K562 (cell line): Measurements from ENCODE around the gene INSIG1. TPM values are rescaled to one million over a fixed set of nuclear protein-coding genes. Genes with fewer than 3 reads are reported as not detected.

ENCODE experiments used
- ATAC-seq: fragments of 200-7000 bp; cut with Tn5 transposase; 3 replicates; pipeline ENCODE4 v1.9.1; 2020; ENCODE audit warnings: moderate library complexity
- BruUV-seq: library from RNA; stranded (reverse); fragments of 400-500 nt; replicated peaks from 2 replicates; lab custom pipeline; 2021; lab: Mats Ljungman, UMichigan
- CTCF ChIA-PET: fragments of 300-600 bp; formaldehyde crosslinking; extraction: SDS; loops from one replicate; lab custom pipeline; 2021; ENCODE audit warnings: low intra/inter-chr PET ratio; lab: Yijun Ruan, JAX
- POLR2A ChIA-PET: fragments of 300-600, 350-650 bp; sonication (Branson Sonifier 250); formaldehyde crosslinking; extraction: SDS; loops from one replicate; lab custom pipeline; 2021; ENCODE audit warnings: antibody characterized with exemption, inconsistent platforms; lab: Yijun Ruan, JAX
- DNase-seq, 4 experiments: peaks; one replicate each; pipeline versions ENCODE4 v3.0.0 to v3.0.0-alpha.2; 2011 to 2018; ENCODE audit warnings: low spot score in 3 of 4, mixed read lengths in 3 of 4; ENCODE audit errors: extremely low read depth in 1 of 4
- FAIRE-seq: peaks from 2 replicates; lab custom pipeline; 2011; peaks lifted over from hg19 to GRCh38; lab: Jason Lieb, UNC
- H2AFZ ChIP-seq: 2 replicates; pipeline ENCODE4 v1.6.0; 2011; ENCODE audit warnings: low read depth, low read length, control low read depth, inconsistent platforms
- H3K27ac ChIP-seq: fragments of 200-600 bp; 3 replicates; pipeline ENCODE4 v1.8.0; 2011; ENCODE audit warnings: low read depth, mild to moderate bottlenecking, control low read depth, inconsistent platforms, low read length, moderate library complexity, mixed read lengths; ENCODE audit errors: extremely low read depth
- H3K27me3 ChIP-seq, 2 experiments: fragments of 300-600 bp in 1 of 2; 2 replicates in 1 of 2; 3 replicates in 1 of 2; pipeline versions ENCODE4 v1.6.0 to v1.8.0; 2011; ENCODE audit warnings: inconsistent platforms in 2 of 2, low read length in 2 of 2, mild to moderate bottlenecking in 1 of 2, mixed read lengths in 1 of 2, moderate library complexity in 1 of 2; ENCODE audit not compliant: control insufficient read depth in 2 of 2, insufficient read depth in 2 of 2
- H3K36me3 ChIP-seq: fragments of 300-600 bp; 3 replicates; pipeline ENCODE4 v1.8.0; 2011; ENCODE audit warnings: mild to moderate bottlenecking, low read length, inconsistent platforms; ENCODE audit not compliant: control insufficient read depth, insufficient read depth
- H3K4me1 ChIP-seq, 2 experiments: fragments of 200-600 bp in 1 of 2; replicated peaks in 1 of 2; 2 replicates in 1 of 2; 3 replicates in 1 of 2; pipeline versions ENCODE4 v1.5.1 to v1.8.0; 2011; ENCODE audit warnings: inconsistent platforms in 2 of 2, low read length in 2 of 2, mild to moderate bottlenecking in 1 of 2, mixed read lengths in 1 of 2, moderate library complexity in 1 of 2; ENCODE audit not compliant: control insufficient read depth in 2 of 2, insufficient read depth in 2 of 2
- H3K4me2 ChIP-seq: 2 replicates; pipeline ENCODE4 v1.6.1; 2011; ENCODE audit warnings: low read length, control low read depth, inconsistent platforms, mixed read lengths; ENCODE audit not compliant: insufficient read depth
- H3K4me3 ChIP-seq: fragments of 200-600 bp; sonication (generic), shearing (Covaris generic); 2 replicates; pipeline ENCODE4 v1.5.1; 2016; ENCODE audit warnings: control low read depth, inconsistent platforms
- H3K79me2 ChIP-seq: fragments of 200-600 bp; 3 replicates; pipeline ENCODE4 v1.8.0; 2011; ENCODE audit warnings: low read length, inconsistent platforms; ENCODE audit not compliant: control insufficient read depth, insufficient read depth
- H3K9ac ChIP-seq, 2 experiments: 2 replicates each; pipeline versions ENCODE4 v1.6.0 to v1.6.1; 2011; ENCODE audit warnings: low read depth in 2 of 2, low read length in 2 of 2, control low read depth in 1 of 2, inconsistent platforms in 1 of 2, mild to moderate bottlenecking in 1 of 2, mixed read lengths in 1 of 2; ENCODE audit not compliant: insufficient read depth in 1 of 2
- H3K9me1 ChIP-seq: one replicate; pipeline ENCODE4 v1.6.0; 2011; ENCODE audit warnings: inconsistent platforms, mild to moderate bottlenecking, low read length, moderate library complexity; ENCODE audit not compliant: control insufficient read depth, insufficient read depth
- H3K9me3 ChIP-seq: replicated peaks from 2 replicates; pipeline ENCODE4 v1.5.1; 2011; ENCODE audit warnings: low read depth, low read length, inconsistent platforms; ENCODE audit not compliant: control insufficient read depth, insufficient read depth
- H4K20me1 ChIP-seq: replicated peaks from 2 replicates; pipeline ENCODE4 v1.6.1; 2011; ENCODE audit warnings: low read length, inconsistent platforms, mixed read lengths; ENCODE audit not compliant: control insufficient read depth, insufficient read depth
- FOSL1 ChIP-seq: fragments of 200-800 bp; sonication (Bioruptor generic); conservative IDR thresholded peaks from 2 replicates; pipeline ENCODE4 v1.6.1; 2016; ENCODE audit warnings: missing genetic modification characterization, missing compliant biosample characterization
- FOXJ3 ChIP-seq: sonication (generic); formaldehyde crosslinking; IDR thresholded peaks from 2 replicates; pipeline ENCODE4 v1.4.0; 2020; ENCODE audit warnings: mild to moderate bottlenecking, missing genetic modification reagents
- GABPB2 ChIP-seq: fragments of 250-450 bp; sonication (Bioruptor Pico); conservative IDR thresholded peaks from 2 replicates; pipeline ENCODE4 v1.5.1; 2021; ENCODE audit warnings: mild to moderate bottlenecking
- HNRNPL ChIP-seq: fragments of 200-400 bp; formaldehyde crosslinking; IDR thresholded peaks from 2 replicates; pipeline ENCODE4 v1.6.1; 2017; ENCODE audit warnings: low read depth, mild to moderate bottlenecking, low read length
- KAT8 ChIP-seq: fragments of 450-650 bp; IDR thresholded peaks from 2 replicates; pipeline ENCODE4 v1.6.1; 2016; ENCODE audit warnings: low read depth, mild to moderate bottlenecking
- KLF13 ChIP-seq: fragments of 450-650 bp; IDR thresholded peaks from 2 replicates; pipeline ENCODE4 v1.6.1; 2016; ENCODE audit warnings: missing genetic modification characterization, low read depth, mild to moderate bottlenecking, missing compliant biosample characterization, moderate library complexity, borderline replicate concordance
- MAZ ChIP-seq, 2 experiments: fragments of 450-650 bp in 1 of 2; sonication (generic) in 1 of 2; formaldehyde crosslinking; IDR thresholded peaks in 1 of 2; conservative IDR thresholded peaks in 1 of 2; 2 replicates each; pipeline versions ENCODE4 v1.4.0 to v1.5.0; 2020; ENCODE audit warnings: mild to moderate bottlenecking in 1 of 2, missing genetic modification reagents in 1 of 2
- ZBTB7A ChIP-seq: IDR thresholded peaks from 2 replicates; pipeline ENCODE4 v1.6.1; 2011; ENCODE audit warnings: low read depth, mild to moderate bottlenecking, low read length, moderate library complexity, borderline replicate concordance; ENCODE audit not compliant: control insufficient read depth
- WGBS: fragments of 100-300 bp; shearing (Covaris generic); methylation state at CpG from one replicate; pipeline ENCODE4 v1.1.6; 2016; ENCODE audit warnings: low coverage, mixed read lengths; ENCODE audit not compliant: insufficient coverage; ENCODE audit errors: missing lambda C conversion rate; 5-methylcytosine and 5-hydroxymethylcytosine counted together
- in situ Hi-C: fragments of 300-500 bp; cut with MboI; formaldehyde crosslinking; loops from 4 replicates; pipeline ENCODE4 v1.15.0; 2018; ENCODE audit warnings: inconsistent platforms, mixed read lengths
- intact Hi-C: fragments of 100-400 bp; cut with micrococcal nuclease; formaldehyde crosslinking; loops from 2 replicates; pipeline ENCODE4 v1.14.2; 2022
- polyA plus RNA-seq, 8 experiments: library from polyadenylated mRNA; depleted of rRNA in 4 of 8; stranded (reverse) in 5 of 8; unstranded in 3 of 8; fragments of >200 nt; fragmentation: Nextera tagmentation in 2 of 8; fragmentation: Illumina TruSeq in 1 of 8; extraction: Ambion mirVana in 2 of 8; extraction: Trizol in 1 of 8; gene quantifications; 2 replicates each; pipeline versions ENCODE4 v1.2.1 to v1.2.3, GENCODE V29; 2011 to 2014; ENCODE audit warnings: inconsistent platforms in 1 of 8, missing spikeins in 1 of 8
- total RNA-seq, 7 experiments: library from RNA; depleted of rRNA in 6 of 7; stranded (reverse); fragments of >200 nt in 6 of 7; fragmentation: Illumina TruSeq in 2 of 7; extraction: Trizol in 2 of 7; gene quantifications; 2 replicates each; pipeline versions ENCODE4 v1.2.1 to v1.2.3, GENCODE V29; 2011 to 2021; ENCODE audit warnings: low replicate concordance in 1 of 7
- TF ChIP-seq, protein P1 (sequence below): fragments of 450-650 bp; formaldehyde crosslinking; IDR thresholded peaks from 2 replicates; pipeline ENCODE4 v1.4.0; 2022; ENCODE audit warnings: mild to moderate bottlenecking, moderate library complexity
- TF ChIP-seq, protein P2 (sequence below): fragments of 450-650 bp; IDR thresholded peaks from 2 replicates; pipeline ENCODE4 v1.7.0; 2016; ENCODE audit warnings: borderline replicate concordance
- TF ChIP-seq, protein P3 (sequence below): fragments of 450-650 bp; IDR thresholded peaks from 2 replicates; pipeline ENCODE4 v1.6.1; 2017; ENCODE audit warnings: antibody characterized with exemption
- TF ChIP-seq, protein P4 (sequence below): fragments of 450-650 bp; IDR thresholded peaks from 2 replicates; pipeline ENCODE4 v1.6.1; 2017; ENCODE audit warnings: antibody characterized with exemption, mild to moderate bottlenecking

Gene INSIG1
- total and polyA plus RNA-seq, 9 of the 15 experiments (the other 6 are each of a cell fraction or from before 2014, with no cell fraction given) = 57.1 to 787 (median 238) TPM

DNA sequence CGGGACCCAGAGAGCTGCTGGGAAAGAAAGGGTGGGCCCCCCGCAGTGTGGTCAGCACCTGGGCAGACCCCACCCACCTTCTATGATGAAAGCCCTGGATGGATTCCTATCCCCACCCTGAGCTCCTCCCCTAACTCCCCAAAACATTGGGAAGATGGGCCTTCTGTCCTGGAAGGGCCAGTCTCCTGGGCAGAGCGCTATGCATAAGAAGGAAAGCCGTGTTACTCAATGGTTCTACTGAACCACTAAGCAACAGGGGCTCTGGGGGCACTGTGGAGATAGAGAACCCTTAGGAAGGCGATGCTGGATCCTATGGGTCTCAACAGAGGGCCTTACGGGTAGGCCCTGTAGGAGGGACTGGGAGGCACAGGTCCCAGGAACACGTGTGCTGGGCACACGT is 30.7 kb upstream of the INSIG1 start:
- POLR2A ChIA-PET = interaction anchor here (0.6 to 1.4 kb wide), 4 partner anchors 9 to 222 kb away, joined by 3 to 6 read pairs (median 5); no protein-coding TSS in a partner anchor
- WGBS = 9% methylated on average over 8 of the region's 8 CpGs
- H3K79me2 ChIP-seq = no peaks in the 10 kb centered on the region
- H3K27me3 ChIP-seq = peaks cover 82 to 97% of the 10 kb centered on the region in 2 experiments
- H4K20me1 ChIP-seq = no peaks in the 10 kb centered on the region; the same call in 1 of the 2 replicates
- BruUV-seq = no TSS peak
- intact Hi-C loops = no loop called here
- H3K9ac ChIP-seq = no peak overlapping the region
- H3K36me3 ChIP-seq = no peaks in the 10 kb centered on the region
- H3K9me3 ChIP-seq = no peaks in the 10 kb centered on the region
- H3K27ac ChIP-seq = no peak overlapping the region
- H3K4me2 ChIP-seq = no peak overlapping the region
- DNase-seq (no peak), ATAC-seq (no peak), FAIRE-seq (no peak)
- no peak overlapping the region for H2AFZ ChIP-seq
- CTCF ChIA-PET = no interaction called here
- no peak overlapping the region for H3K4me3 ChIP-seq
- 0 out of 5 replicates have a peak, but pooled peaks cover 0 to 9% of the 10 kb centered on the region in 2 experiments for H3K4me1 ChIP-seq
- H3K9me1 ChIP-seq = no peaks in the 10 kb centered on the region
- in situ Hi-C loops = no loop called here
- no peak for TF ChIP-seq GABPB2 (CRISPR knock-in tag)
- TF ChIP-seq, protein P1, sequence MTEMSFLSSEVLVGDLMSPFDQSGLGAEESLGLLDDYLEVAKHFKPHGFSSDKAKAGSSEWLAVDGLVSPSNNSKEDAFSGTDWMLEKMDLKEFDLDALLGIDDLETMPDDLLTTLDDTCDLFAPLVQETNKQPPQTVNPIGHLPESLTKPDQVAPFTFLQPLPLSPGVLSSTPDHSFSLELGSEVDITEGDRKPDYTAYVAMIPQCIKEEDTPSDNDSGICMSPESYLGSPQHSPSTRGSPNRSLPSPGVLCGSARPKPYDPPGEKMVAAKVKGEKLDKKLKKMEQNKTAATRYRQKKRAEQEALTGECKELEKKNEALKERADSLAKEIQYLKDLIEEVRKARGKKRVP (CRISPR knock-in tag) = no peak
- no peak for TF ChIP-seq KAT8
- no peak for TF ChIP-seq HNRNPL
- TF ChIP-seq FOSL1 = no peak
- TF ChIP-seq, protein P2, sequence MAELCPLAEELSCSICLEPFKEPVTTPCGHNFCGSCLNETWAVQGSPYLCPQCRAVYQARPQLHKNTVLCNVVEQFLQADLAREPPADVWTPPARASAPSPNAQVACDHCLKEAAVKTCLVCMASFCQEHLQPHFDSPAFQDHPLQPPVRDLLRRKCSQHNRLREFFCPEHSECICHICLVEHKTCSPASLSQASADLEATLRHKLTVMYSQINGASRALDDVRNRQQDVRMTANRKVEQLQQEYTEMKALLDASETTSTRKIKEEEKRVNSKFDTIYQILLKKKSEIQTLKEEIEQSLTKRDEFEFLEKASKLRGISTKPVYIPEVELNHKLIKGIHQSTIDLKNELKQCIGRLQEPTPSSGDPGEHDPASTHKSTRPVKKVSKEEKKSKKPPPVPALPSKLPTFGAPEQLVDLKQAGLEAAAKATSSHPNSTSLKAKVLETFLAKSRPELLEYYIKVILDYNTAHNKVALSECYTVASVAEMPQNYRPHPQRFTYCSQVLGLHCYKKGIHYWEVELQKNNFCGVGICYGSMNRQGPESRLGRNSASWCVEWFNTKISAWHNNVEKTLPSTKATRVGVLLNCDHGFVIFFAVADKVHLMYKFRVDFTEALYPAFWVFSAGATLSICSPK = no peak
- no peak for TF ChIP-seq FOXJ3 (CRISPR knock-in tag)
- TF ChIP-seq ZBTB7A = no peak
- TF ChIP-seq, protein P3, sequence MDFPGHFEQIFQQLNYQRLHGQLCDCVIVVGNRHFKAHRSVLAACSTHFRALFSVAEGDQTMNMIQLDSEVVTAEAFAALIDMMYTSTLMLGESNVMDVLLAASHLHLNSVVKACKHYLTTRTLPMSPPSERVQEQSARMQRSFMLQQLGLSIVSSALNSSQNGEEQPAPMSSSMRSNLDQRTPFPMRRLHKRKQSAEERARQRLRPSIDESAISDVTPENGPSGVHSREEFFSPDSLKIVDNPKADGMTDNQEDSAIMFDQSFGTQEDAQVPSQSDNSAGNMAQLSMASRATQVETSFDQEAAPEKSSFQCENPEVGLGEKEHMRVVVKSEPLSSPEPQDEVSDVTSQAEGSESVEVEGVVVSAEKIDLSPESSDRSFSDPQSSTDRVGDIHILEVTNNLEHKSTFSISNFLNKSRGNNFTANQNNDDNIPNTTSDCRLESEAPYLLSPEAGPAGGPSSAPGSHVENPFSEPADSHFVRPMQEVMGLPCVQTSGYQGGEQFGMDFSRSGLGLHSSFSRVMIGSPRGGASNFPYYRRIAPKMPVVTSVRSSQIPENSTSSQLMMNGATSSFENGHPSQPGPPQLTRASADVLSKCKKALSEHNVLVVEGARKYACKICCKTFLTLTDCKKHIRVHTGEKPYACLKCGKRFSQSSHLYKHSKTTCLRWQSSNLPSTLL = no peak
- TF ChIP-seq MAZ (CRISPR knock-in tag; conservative IDR thresholded peaks at IDR 0.05 in 1 of 2, IDR thresholded peaks at IDR 0.05 in 1 of 2) = no peak
- TF ChIP-seq, protein P4, sequence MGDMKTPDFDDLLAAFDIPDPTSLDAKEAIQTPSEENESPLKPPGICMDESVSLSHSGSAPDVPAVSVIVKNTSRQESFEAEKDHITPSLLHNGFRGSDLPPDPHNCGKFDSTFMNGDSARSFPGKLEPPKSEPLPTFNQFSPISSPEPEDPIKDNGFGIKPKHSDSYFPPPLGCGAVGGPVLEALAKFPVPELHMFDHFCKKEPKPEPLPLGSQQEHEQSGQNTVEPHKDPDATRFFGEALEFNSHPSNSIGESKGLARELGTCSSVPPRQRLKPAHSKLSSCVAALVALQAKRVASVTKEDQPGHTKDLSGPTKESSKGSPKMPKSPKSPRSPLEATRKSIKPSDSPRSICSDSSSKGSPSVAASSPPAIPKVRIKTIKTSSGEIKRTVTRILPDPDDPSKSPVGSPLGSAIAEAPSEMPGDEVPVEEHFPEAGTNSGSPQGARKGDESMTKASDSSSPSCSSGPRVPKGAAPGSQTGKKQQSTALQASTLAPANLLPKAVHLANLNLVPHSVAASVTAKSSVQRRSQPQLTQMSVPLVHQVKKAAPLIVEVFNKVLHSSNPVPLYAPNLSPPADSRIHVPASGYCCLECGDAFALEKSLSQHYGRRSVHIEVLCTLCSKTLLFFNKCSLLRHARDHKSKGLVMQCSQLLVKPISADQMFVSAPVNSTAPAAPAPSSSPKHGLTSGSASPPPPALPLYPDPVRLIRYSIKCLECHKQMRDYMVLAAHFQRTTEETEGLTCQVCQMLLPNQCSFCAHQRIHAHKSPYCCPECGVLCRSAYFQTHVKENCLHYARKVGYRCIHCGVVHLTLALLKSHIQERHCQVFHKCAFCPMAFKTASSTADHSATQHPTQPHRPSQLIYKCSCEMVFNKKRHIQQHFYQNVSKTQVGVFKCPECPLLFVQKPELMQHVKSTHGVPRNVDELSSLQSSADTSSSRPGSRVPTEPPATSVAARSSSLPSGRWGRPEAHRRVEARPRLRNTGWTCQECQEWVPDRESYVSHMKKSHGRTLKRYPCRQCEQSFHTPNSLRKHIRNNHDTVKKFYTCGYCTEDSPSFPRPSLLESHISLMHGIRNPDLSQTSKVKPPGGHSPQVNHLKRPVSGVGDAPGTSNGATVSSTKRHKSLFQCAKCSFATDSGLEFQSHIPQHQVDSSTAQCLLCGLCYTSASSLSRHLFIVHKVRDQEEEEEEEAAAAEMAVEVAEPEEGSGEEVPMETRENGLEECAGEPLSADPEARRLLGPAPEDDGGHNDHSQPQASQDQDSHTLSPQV = no peak
- no peak for TF ChIP-seq KLF13
